HG02610 (cell line): ENCODE results near the gene RAB7A.
"Not testable (repeated sequence)": the region's sequence is repeated elsewhere in the genome, so short reads cannot be mapped to it uniquely, and the experiment has no call there.

ENCODE experiments used
- ATAC-seq: cut with Tn5 transposase; IDR thresholded peaks from one replicate; pipeline ENCODE4 v1.9.1; 2021; ENCODE audit warnings: mild to moderate bottlenecking, moderate library complexity; ENCODE audit not compliant: unreplicated experiment

The RAB7A gene

GRCh38 chr3:128749561-128749960, 23.6 kb downstream of the RAB7A start:
- not testable (repeated sequence) for ATAC-seq

DNA sequence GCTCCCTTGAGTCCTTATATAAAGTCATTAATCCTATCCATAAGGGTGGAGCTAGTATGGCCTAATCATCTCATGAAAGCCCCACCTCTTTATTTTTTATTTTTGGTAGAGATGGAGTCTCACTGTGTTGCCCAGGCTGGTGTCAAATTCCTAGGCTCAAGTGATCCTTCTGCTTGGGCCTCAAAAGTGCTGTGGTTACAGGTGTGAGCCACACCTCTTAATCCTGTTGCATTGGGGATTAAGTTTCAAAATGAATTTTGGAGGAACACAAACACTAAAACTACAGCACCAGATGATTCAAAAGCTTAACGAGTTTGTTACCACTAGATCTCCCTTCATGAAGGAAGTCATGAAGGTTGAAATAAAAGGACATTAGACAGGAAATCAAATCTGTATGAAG, 27.7 kb downstream of the RAB7A start:
- no peak for ATAC-seq

DNA sequence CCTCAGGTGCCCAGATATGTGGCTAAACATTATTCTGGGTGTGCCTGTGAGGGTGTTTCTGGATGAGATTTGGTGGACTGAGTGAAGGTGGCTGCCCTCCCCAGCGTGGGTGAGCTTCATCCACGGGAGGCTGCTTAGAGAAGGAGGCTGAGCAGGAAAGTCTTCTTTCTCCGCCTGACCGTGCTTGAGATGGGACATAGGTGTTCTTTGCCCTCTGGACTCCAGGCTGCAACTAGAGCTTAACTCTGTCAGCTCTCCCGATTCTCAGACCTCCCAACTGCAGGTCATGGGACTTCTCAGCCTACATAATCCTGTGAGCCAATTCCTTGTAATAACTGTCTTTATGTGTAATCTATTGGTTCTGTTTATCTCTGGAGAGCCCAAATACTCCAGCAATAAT, 34.1 kb downstream of the RAB7A start:
- no peak for ATAC-seq

DNA sequence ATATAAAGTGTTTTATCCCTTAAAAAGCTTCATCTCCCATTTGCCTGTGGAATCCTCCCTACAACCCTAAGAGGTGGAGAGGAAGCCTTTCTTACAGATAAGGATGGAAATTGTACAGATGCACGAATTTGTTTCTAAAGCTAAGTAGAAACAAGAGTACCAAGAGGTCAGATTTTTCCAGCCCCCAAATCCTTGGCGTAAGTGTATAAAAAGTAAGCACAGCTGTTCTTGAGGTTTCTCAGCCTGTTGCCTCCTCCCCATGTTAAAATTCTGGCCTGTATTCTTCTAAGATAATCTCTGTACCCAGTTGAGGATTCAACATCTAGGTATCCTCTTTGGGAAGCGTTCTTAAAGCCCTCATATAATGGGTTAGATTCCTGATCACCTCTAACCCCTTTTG, 34.9 kb downstream of the RAB7A start:
- no peak for ATAC-seq

- no peak for ATAC-seq
Observed at GRCh38 chr3:128761392-128761791, 35.4 kb downstream of the RAB7A start.

- no peak for ATAC-seq
Observed at GRCh38 chr3:128763967-128764366, 38.0 kb downstream of the RAB7A start.

DNA sequence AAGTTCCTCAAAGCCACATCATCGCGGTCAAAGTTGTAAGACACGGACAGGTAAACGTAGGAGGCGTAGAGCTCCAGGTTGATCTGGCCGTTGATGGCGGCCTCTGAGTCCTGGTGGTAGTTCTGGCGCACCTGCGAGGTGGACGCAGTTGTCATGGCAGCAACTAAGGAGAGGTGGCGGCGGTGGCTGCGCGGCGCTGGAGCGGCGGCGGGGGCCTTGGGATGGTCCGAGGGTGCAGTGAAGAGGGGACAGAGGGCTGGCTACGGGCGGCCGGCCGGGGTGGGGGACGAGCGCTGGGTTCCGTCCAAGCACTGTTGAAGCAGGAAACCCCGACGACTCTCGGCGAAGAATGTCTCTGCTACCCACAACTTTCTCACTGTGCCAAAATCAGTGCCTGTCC, 38.9 kb downstream of the RAB7A start:
- no peak for ATAC-seq

DNA sequence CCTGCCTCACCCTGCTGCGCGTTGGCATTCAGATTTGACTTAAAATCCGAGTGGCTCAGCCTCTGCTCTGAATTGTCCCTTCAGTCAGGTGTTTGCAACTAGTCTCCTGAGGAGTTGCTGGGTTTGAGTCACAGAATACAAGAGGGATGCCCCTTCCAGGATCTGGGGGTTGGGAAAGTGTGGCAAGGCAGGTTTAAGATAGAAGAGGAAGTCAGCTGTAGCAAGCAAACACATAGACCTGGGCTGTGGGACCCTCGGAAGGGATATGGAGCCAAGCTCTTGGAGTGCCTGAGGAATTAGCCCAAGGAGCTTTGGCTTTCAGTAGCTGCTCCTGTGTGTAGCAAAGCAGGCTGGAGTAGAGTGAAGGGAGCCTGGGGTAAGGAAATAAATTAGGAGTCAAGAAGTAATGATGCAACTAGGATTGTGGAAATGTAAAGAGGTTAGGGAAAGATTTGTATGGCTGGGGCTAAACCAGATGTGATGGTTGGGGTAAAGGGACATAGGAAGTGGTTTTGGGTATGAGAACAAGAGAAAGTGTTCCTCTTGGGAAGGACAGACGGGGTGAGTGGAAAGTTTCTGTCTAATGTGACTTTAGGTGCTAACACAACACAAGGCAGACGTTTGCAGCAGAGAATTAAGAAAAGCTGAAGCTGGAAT, 41.2 kb downstream of the RAB7A start:
- ATAC-seq: no peak

- ATAC-seq: no peak
Observed at GRCh38 chr3:128768471-128768870, 42.5 kb downstream of the RAB7A start.

GRCh38 chr3:128770387-128770786, 44.4 kb downstream of the RAB7A start:
- ATAC-seq: no peak

DNA sequence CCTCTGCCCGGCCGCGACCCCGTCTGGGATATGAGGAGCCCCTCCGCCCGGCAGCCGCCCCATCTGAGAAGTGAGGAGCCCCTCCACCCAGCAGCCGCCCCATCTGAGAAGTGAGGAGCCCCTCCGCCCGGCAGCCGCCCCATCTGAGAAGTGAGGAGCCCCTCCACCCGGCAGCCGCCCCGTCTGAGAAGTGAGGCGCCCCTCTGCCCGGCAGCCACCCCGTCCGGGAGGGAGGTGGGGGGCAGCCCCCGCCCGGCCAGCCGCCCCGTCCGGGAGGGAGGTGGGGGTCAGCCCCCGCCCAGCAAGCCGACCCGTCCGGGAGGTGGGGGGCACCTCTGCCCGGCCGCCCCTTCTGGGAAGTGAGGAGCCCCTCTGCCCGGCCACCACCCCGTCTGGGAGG, 47.2 kb downstream of the RAB7A start:
- ATAC-seq: not testable (repeated sequence)

DNA sequence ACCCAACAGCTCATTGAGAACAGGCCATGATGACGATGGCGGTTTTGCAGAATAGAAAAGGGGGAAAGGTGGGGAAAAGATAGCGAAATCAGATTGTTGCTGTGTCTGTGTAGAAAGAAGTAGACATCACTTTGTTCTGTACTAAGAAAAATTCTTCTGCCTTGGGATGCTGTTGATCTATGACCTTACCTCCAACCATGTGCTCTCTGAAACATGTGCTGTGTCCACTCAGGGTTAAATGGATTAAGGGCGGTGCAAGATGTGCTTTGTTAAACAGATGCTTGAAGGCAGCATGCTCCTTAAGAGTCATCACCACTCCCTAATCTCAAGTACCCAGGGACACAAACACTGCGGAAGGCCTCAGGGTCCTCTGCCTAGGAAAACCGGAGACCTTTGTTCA, 47.6 kb downstream of the RAB7A start:
- not testable (repeated sequence) for ATAC-seq

DNA sequence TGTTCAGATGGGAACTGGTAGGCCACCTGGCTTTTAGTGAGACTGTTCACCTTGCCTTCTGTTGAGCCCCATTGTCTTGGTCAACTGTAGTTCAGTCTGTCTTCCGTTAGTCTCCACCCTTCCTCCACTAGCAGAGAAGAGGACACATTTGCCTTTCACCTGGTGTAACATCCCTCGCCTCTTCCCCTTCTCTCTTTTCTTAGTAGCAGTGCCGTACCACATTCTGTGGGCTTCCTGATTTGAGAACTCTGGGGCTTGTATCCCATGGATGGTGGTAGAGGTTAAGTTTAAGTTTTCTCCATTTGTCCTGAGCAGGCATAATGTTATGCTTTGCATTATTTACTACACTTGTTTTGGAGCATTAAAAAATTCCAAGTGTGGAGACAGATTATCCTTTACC, 49.3 kb downstream of the RAB7A start:
- ATAC-seq: no peak

GRCh38 chr3:128775906-128776542, 50.0 kb downstream of the RAB7A start:
- ATAC-seq: no peak

- no peak for ATAC-seq
Observed at GRCh38 chr3:128780101-128780837, 54.3 kb downstream of the RAB7A start.

DNA sequence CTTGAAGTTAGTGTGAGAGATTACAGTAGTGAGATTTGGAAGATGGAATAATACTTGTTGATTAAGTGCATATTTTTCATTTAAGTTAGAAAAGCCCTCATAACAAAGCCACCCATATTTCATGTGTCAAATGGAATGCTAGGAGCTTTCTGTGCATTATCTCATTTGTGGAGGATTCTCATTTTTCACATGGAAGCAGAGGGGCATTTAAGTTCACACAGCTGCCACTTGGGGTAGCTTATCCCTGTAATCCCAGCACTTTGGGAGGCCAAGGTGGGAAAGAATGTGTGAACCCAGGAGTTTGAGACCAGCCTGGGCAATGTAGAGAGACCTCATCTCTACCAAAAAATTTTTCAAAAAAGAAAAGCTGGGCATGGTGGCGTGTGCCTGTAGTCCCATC, 55.2 kb downstream of the RAB7A start:
- no peak for ATAC-seq

DNA sequence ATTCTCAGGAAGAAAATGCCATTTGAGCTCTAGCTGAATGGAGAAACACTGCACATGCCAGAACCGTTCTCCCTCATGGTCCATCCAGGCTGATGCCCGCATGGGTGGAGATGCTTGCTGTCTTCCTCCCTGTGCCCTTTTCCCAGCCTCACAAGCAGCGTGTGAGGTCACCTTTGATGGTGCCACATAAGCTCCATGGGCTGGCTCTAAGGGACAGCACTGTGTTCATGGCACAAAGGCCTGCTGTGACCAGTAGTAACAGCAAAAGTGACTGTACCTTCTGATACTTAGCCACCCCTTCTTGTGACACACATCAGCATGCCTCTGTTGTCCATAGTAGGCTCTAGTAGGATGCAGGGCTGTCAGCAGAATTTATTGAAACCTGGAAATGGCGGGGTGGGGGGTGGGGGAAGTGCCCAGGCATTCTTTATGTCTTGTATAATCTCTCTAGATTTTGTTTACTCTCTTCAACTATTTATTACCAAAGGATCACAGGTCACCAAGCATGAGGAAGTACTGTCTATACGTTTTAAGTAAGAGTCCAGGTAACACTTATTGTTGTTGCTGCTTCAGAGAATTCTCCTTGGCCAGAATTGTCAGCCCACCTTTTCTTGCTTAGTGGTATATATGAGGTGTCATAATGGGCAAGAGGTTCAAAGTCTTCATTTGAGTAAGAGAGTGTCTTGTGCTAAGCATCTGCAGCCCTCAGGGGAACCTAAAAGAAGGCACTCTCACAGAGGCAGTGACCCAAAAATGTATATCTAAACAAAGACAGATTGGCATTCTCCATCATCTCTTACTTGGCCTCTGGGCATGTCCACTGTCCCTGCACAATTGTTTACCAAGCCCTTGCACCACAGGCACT, 56.5 kb downstream of the RAB7A start:
- no peak for ATAC-seq

DNA sequence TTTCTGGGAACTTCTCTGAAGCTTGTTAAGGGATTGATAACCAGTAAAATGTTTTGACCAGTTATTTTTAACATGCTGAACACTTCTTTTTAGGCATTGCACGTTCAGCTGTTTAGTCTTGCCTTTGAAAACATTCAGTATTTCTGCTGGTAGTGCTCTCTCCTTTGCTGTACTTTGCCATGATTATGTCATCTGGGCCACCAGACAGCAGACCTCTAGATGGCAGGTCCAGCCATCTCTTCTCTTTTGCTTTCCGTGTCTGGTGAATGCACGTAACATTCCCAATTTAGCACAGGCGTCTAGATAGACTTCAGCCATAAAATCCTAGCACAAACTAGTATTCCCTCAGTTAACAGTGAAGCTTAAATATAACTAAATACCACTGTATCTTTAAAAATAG, 57.8 kb downstream of the RAB7A start:
- no peak for ATAC-seq

- no peak for ATAC-seq
Observed at GRCh38 chr3:128784232-128784631, 58.2 kb downstream of the RAB7A start.

DNA sequence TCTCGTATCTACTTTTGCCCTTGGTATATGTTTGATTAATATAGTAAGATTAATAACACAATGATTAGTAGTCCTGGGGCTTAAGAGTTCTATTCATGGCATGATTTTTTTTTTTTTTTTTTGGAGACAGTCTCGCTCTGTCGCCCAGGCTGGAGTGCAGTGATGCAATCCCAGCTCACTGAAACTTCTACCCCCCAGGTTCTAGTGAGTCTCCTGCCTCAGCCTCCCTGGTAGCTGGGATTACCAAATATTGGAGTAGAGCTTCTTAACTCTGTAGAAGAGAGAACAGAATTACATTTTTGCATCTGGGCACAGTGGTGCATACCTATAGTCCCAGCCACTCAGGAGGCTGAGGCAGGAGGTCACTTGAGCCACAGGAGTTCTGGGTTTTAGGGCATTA, 58.9 kb downstream of the RAB7A start:
- ATAC-seq: no peak

DNA sequence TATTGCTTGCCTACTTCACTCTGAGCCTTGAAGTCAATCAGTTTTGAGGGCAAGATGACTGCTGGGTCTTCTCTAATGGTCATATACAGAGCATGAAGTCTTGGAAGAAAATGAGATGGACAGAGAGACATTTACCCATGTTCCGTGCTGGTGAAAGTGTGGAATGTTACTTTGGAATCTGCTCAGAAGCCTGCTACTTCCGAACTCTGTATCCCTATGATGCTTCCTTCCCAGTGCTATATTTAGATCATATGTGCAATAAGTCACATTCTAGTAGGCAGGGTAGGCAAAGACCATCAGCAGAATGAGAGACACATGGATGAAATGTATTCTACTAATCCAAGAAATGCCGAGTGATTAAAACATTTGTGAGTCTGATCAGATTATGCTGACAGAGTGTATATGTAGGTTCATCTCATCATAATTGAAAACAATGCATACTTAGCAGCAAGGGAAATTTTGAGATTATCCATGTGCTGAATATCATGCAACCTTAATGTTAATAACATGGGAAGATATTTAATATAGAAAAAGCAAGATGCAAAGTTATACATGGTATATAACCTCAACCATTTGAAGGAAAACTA, 60.5 kb downstream of the RAB7A start:
- no peak for ATAC-seq
